ENCODE measurements around the gene SH3BP1. TPM values are rescaled to one million over a fixed set of nuclear protein-coding genes. Genes with fewer than 3 reads are reported as not detected.
A peak's percentile ranks its signal among the peaks of the same experiment; 100 is the strongest.

The SH3BP1 gene
- total and polyA plus RNA-seq, 9 of the 15 experiments (the other 6 are each of a cell fraction or from before 2014, with no cell fraction given) = 0.10 to 36.2 (median 10.4) TPM

- TF ChIP-seq NRF1 (conservative IDR thresholded peaks at IDR 0.05 in 1 of 2, IDR thresholded peaks at IDR 0.05 in 1 of 2) = peak; percentile 41 to 59; a peak in 3 of 4 replicates
- TF ChIP-seq MYC (IDR thresholded peaks at IDR 0.05; ENCODE audit: low read depth, low read length) = peak; percentile 81
- peak; percentile 46; the same call in 1 of the 2 replicates for TF ChIP-seq MYC (CRISPR knock-in tag; IDR thresholded peaks at IDR 0.05; ENCODE audit: borderline replicate concordance, low read depth)
- 0 out of 2 replicates have a peak, but pooled peaks have one; percentile 9 for TF ChIP-seq EP400 (IDR thresholded peaks at IDR 0.05)
- no peak for TF ChIP-seq TBP (optimal IDR thresholded peaks at IDR 0.05; ENCODE audit: low read depth, low read length)
- TF ChIP-seq, protein P1, sequence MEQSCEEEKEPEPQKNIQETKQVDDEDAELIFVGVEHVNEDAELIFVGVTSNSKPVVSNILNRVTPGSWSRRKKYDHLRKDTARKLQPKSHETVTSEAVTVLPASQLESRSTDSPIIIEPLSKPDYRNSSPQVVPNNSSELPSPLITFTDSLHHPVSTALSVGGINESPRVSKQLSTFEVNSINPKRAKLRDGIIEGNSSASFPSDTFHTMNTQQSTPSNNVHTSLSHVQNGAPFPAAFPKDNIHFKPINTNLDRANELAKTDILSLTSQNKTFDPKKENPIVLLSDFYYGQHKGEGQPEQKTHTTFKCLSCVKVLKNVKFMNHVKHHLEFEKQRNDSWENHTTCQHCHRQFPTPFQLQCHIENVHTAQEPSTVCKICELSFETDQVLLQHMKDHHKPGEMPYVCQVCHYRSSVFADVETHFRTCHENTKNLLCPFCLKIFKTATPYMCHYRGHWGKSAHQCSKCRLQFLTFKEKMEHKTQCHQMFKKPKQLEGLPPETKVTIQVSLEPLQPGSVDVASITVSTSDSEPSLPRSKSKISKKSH (CRISPR knock-in tag; IDR thresholded peaks at IDR 0.05) = no peak
- no peak for TF ChIP-seq MED1 (CRISPR knock-in tag; IDR thresholded peaks at IDR 0.05; ENCODE audit: borderline replicate concordance)
- peak; percentile 55 for TF ChIP-seq L3MBTL2 (IDR thresholded peaks at IDR 0.05)
- TF ChIP-seq SMAD4 (CRISPR knock-in tag; conservative IDR thresholded peaks at IDR 0.05) = peak; percentile 52; the same call in 1 of the 2 replicates
- TF ChIP-seq, protein P2, sequence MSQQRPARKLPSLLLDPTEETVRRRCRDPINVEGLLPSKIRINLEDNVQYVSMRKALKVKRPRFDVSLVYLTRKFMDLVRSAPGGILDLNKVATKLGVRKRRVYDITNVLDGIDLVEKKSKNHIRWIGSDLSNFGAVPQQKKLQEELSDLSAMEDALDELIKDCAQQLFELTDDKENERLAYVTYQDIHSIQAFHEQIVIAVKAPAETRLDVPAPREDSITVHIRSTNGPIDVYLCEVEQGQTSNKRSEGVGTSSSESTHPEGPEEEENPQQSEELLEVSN (IDR thresholded peaks at IDR 0.05; ENCODE audit: borderline replicate concordance in 1 of 2, extremely low read depth in 1 of 2, insufficient read depth in 1 of 2, insufficient read length in 1 of 2, low read depth in 1 of 2, low read length in 1 of 2, poor library complexity in 1 of 2, severe bottlenecking in 1 of 2) = no peak
- no peak for TF ChIP-seq PCBP1 (IDR thresholded peaks at IDR 0.05; ENCODE audit: low read depth, low read length, poor library complexity, severe bottlenecking)
- TF ChIP-seq, protein P3, sequence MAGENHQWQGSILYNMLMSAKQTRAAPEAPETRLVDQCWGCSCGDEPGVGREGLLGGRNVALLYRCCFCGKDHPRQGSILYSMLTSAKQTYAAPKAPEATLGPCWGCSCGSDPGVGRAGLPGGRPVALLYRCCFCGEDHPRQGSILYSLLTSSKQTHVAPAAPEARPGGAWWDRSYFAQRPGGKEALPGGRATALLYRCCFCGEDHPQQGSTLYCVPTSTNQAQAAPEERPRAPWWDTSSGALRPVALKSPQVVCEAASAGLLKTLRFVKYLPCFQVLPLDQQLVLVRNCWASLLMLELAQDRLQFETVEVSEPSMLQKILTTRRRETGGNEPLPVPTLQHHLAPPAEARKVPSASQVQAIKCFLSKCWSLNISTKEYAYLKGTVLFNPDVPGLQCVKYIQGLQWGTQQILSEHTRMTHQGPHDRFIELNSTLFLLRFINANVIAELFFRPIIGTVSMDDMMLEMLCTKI (IDR thresholded peaks at IDR 0.05; ENCODE audit: partially characterized antibody) = no peak
Observed at GRCh38 chr22:37634417-37634924, 5.0 kb upstream of the SH3BP1 start (continued).
